Esophagus muscularis mucosa (tissue), 3 donors: ENCODE measurements around the gene ASAP3.

Experiments
- CTCF ChIP-seq, 3 experiments: fragments of 200-600 bp in 2 of 3; fragments of 450-650 bp in 1 of 3; sonication (generic) in 2 of 3; IDR thresholded peaks; one replicate each; pipeline ENCODE4 v1.5.1; 2017 to 2019; ENCODE audit warnings: antibody characterized with exemption in 3 of 3, mild to moderate bottlenecking in 2 of 3, moderate library complexity in 1 of 3
- POLR2A ChIP-seq: fragments of 450-650 bp; IDR thresholded peaks from one replicate; pipeline ENCODE4 v1.6.1; 2017; ENCODE audit warnings: antibody characterized with exemption, moderate library complexity, mild to moderate bottlenecking, low read depth

GRCh38 chr1:23422241-23422877 is 61.6 kb downstream of the ASAP3 start:
- TF ChIP-seq CTCF (IDR thresholded peaks at IDR 0.05) (no peak), POLR2A (no peak)
